ENCODE measurements around the gene GAGE12C.
"Not testable (repeated sequence)": the region's sequence is repeated elsewhere in the genome, so short reads cannot be mapped to it uniquely, and the experiment has no call there.

The GAGE12C gene, protein sequence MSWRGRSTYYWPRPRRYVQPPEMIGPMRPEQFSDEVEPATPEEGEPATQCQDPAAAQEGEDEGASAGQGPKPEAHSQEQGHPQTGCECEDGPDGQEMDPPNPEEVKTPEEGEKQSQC

GRCh38 chrX:49531877-49532276 lies at the start of gene GAGE12C:
TSS of gene GAGE12C (plus strand) at chrX:49532177. CDS start at chrX:49533332, 1,155 bp downstream.
- not testable (repeated sequence) for DNase-seq

- not testable (repeated sequence) for DNase-seq
These were observed 9.5 kb downstream of the GAGE12C start, which contains the start of gene GAGE12D for GRCh38 chrX:49541433-49541832. TSS of gene GAGE12D (plus strand) at chrX:49541733. CDS start at chrX:49542888, 1,155 bp downstream.

DNA sequence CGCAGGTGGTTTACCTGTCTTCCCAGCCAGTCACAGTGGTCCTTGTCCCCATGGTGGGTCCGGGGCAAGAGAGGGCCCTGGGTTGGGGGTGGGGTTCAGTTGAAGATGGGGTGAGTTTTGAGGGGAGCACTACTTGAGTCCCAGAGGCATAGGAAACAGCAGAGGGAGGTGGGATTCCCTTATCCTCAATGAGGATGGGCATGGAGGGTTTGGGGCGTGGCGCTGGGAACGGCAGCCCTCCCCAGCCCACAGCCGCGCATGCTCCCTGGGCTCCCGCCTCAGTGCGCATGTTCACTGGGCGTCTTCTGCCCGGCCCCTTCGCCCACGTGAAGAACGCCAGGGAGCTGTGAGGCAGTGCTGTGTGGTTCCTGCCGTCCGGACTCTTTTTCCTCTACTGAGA lies 19.0 kb downstream of the GAGE12C start, which contains the start of gene GAGE12E:
GAGE12E (plus strand) TSS at position 301 of the 400 bp plus-strand sequence. CDS start 1,155 bp downstream, outside the sequence.
- not testable (repeated sequence) for DNase-seq

- not testable (repeated sequence) for DNase-seq
These were observed 28.6 kb downstream of the GAGE12C start, which contains the start of gene GAGE12F for GRCh38 chrX:49560542-49560941. TSS of gene GAGE12F (plus strand) at chrX:49560842. CDS start at chrX:49561997, 1,155 bp downstream.

DNA sequence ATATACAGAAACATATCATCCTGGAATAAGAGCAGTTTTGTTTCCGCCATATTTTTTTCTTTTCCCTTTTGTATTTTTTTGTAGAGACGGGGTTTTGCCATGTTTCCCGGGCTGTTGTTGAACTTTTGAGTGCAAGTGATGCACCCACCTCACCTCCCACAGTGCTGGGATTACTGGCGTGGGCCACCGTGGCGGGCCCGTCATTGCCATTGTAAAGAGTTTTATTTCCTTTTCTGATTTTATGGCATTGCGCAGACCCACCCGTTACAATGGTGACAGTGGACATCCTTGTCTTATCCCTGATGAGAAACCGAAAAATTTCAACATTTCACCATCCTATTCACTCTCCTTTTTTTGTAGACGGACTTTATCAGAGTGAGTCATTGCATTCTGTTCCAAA lies 36.8 kb downstream of the GAGE12C start:
- DNase-seq: not testable (repeated sequence)

DNA sequence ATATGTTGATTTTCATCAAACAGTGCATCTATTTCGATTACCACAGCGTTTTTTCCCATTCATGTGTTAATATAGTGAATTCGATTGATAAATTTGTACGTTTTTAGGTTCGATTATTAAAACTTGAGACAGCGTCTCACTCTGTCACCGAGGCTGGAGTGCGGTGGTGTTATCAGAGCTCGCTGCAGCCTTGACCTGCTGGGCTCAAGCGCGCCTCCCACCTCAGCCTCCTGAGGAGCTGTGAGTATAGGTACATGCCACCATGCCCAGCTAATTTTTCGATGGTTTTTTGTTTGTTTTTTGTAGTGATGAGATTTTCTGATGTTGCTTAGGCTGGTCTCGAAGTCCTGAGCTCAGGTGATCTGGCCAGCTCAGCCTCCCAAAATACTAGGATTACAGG lies 37.2 kb downstream of the GAGE12C start:
- not testable (repeated sequence) for DNase-seq

DNA sequence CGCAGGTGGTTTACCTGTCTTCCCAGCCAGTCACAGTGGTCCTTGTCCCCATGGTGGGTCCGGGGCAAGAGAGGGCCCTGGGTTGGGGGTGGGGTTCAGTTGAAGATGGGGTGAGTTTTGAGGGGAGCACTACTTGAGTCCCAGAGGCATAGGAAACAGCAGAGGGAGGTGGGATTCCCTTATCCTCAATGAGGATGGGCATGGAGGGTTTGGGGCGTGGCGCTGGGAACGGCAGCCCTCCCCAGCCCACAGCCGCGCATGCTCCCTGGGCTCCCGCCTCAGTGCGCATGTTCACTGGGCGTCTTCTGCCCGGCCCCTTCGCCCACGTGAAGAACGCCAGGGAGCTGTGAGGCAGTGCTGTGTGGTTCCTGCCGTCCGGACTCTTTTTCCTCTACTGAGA lies 38.1 kb downstream of the GAGE12C start, which contains the start of gene GAGE12G:
GAGE12G (plus strand) TSS at position 301 of the 400 bp plus-strand sequence. CDS start 1,155 bp downstream, outside the sequence.
- not testable (repeated sequence) for DNase-seq

GRCh38 chrX:49579649-49580048 lies 47.7 kb downstream of the GAGE12C start, which contains the start of gene GAGE12H:
TSS of gene GAGE12H (plus strand) at chrX:49579949. CDS start at chrX:49581104, 1,155 bp downstream.
- DNase-seq: not testable (repeated sequence)

Data from CD4-positive, alpha-beta T cell treated with Interferon gamma for 1 hour (primary cell).